ENCODE results near the gene RGSL1.

DNA sequence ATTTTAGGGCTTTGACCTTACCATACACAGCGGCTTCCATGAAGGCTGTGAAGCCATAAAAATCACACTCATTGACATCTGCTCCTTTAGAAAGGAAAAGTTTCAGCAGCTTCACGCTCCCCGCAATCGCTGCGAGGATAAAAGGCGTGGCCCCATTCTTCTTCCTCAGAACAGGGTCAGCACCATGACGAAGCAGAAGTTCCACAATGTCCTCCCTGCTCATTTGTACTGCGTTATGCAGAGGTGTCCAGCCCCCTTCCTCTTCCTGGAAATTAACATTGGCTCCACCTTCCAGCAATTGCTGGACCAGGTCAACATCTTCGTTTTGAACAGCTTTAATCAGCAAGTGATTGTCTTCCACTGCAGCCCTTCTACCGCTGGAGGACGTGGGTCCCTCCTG is 136.4 kb downstream of the RGSL1 start:
- no peak for TF ChIP-seq EP300 (IDR thresholded peaks at IDR 0.05)
- TF ChIP-seq, protein P1, sequence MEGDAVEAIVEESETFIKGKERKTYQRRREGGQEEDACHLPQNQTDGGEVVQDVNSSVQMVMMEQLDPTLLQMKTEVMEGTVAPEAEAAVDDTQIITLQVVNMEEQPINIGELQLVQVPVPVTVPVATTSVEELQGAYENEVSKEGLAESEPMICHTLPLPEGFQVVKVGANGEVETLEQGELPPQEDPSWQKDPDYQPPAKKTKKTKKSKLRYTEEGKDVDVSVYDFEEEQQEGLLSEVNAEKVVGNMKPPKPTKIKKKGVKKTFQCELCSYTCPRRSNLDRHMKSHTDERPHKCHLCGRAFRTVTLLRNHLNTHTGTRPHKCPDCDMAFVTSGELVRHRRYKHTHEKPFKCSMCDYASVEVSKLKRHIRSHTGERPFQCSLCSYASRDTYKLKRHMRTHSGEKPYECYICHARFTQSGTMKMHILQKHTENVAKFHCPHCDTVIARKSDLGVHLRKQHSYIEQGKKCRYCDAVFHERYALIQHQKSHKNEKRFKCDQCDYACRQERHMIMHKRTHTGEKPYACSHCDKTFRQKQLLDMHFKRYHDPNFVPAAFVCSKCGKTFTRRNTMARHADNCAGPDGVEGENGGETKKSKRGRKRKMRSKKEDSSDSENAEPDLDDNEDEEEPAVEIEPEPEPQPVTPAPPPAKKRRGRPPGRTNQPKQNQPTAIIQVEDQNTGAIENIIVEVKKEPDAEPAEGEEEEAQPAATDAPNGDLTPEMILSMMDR (IDR thresholded peaks at IDR 0.05), result no peak
